GM21526 (cell line): ENCODE data around the gene DNAJC16.

Experiments used
- ATAC-seq: cut with Tn5 transposase; IDR thresholded peaks from one replicate; pipeline ENCODE4 v1.9.1; 2021; ENCODE audit warnings: moderate library complexity; ENCODE audit not compliant: unreplicated experiment, low FRiP score

DNAJC16 gene

DNA sequence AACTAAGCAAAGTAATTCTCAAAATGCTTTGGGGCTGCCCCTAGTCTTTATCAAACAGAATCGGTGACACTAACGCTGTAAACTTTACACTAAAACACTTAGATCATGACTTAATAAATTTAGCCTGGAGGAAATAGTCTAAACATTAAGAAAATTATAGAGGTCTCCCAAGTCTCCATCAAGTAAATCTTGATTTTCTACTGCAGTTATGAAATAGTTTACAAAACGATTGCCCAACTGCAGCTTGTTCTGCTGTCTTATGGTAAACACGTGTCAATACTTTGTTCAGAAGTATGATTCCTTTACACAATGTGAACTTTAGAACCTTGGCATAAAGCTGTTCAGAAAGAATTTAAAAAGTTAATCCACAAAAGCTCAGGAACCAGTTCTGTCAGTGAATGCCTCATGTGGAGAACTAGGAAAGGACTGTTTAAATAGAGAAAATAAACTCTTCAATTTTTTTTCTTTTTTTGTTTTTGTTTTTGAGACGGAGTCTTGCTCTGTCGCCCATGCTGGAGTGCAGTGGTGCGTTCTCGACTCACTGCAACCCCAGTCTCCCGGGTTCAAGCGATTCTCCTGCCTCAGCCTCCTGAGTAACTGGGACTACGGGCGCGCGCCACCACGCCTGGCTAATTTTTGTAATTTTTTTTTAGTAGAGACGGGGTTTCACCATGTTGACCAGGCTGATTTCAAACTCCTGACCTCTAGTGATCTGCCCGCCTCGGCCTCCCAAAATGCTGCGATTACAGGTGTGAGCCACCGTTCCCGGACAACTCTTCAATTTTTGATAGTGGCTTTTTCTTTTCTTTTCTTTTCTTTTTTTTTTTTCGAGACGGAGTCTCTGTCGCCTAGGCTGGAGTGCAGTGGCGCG, 92.2 kb downstream of the DNAJC16 start:
- ATAC-seq = no peak

GRCh38 chr1:15620155-15620545, 93.5 kb downstream of the DNAJC16 start:
- ATAC-seq = no peak

GRCh38 chr1:15620902-15621682, 94.4 kb downstream of the DNAJC16 start:
- no peak for ATAC-seq

DNA sequence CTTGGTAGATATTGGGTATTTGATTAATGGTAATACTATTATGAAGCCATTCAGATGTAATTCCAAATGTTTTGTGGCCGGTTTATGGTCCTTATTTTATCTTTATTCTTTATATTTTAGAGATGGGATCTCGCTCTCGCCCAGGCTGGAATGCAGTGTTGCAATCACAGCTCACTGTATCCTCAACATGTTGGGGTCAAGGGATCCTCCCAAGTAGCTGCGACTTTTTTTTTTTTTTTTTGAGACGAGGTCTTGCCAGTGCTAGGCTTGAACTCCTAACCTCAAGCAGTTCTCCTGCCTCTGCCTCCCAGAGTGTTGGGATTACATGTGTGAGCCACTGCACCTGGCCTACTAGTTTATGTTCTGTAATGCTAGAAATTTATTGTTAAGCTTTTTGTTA, 95.3 kb downstream of the DNAJC16 start:
- no peak for ATAC-seq

- ATAC-seq = no peak
These were observed 96.2 kb downstream of the DNAJC16 start for GRCh38 chr1:15622712-15623373.

DNA sequence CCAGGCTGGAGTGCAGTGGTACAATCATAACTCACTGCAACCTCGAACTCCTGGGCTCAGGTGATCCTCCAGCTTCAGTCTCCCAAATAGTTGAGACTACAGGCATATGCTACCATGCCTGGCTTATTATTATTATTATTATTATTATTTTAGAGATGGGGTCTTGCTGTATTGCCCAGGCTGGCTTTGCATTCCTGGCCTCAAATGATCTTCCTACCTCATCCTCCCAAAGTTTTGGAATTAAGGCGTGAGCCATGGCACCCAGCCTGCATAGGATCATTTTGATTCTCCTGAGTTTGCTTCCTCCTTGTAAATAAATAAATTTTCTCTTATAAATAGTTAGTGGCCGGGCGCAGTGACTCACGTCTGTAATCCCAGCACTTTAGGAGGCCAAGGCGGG, 96.8 kb downstream of the DNAJC16 start:
- no peak for ATAC-seq

- ATAC-seq = no peak
These were observed 97.6 kb downstream of the DNAJC16 start for GRCh38 chr1:15624133-15624714.

- no peak for ATAC-seq
These were observed 98.6 kb downstream of the DNAJC16 start for GRCh38 chr1:15625056-15625917.
